Measurements from ENCODE around the gene TELO2. TPM values are rescaled to one million over a fixed set of nuclear protein-coding genes. Genes with fewer than 3 reads are reported as not detected.

Gene TELO2
- total RNA-seq, 3 donors from 2014 or later = 15.2 to 27.5 (median 23.9) TPM

DNA sequence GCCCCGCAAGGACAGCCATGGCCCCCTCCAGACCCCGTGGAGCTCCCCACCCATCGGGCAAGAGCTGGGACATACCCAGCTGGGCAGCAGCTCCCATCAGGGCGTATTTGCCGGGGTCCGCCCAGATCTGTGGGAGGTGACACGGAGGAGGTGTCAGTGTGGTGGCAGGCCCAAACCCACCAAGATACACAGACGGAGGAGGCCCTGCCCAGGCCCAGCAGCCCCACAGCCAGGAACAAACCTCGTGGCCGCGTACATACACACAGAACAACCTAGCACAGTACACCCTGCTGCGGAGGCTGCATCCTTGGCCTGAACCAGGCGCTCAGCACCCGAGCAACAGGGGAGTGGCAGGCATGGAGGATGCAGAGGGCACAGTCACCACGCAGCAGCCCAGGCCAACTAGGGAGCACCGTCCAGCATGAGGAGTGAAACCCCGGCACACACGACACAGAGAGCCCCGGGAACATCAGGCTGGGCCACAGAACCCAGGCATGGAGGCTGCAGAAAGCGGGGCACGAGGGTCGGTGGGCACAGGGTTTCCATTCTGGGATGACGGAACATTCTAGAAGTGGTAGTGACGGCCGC, 43.9 kb upstream of the TELO2 start:
- DNase-seq (ENCODE audit: low spot score in 2 of 2) = no peak
- Histone ChIP-seq H3K9me3 (no peaks in the 10 kb centered on the region), H3K4me3 (no peak overlapping the region), H3K27ac (no peak overlapping the region), H3K36me3 (peaks cover 8% of the 10 kb centered on the region), H3K27me3 (no peaks in the 10 kb centered on the region), H3K4me1 (no peaks in the 10 kb centered on the region)
- intact Hi-C loops (cut with DNase I; ENCODE audit: low total_unique reads) = no loop called here
- TF ChIP-seq POLR2A (IDR thresholded peaks at IDR 0.05) (no peak), POLR2AphosphoS5 (IDR thresholded peaks at IDR 0.05) (no peak)
- TF ChIP-seq, protein P1, sequence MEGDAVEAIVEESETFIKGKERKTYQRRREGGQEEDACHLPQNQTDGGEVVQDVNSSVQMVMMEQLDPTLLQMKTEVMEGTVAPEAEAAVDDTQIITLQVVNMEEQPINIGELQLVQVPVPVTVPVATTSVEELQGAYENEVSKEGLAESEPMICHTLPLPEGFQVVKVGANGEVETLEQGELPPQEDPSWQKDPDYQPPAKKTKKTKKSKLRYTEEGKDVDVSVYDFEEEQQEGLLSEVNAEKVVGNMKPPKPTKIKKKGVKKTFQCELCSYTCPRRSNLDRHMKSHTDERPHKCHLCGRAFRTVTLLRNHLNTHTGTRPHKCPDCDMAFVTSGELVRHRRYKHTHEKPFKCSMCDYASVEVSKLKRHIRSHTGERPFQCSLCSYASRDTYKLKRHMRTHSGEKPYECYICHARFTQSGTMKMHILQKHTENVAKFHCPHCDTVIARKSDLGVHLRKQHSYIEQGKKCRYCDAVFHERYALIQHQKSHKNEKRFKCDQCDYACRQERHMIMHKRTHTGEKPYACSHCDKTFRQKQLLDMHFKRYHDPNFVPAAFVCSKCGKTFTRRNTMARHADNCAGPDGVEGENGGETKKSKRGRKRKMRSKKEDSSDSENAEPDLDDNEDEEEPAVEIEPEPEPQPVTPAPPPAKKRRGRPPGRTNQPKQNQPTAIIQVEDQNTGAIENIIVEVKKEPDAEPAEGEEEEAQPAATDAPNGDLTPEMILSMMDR (IDR thresholded peaks at IDR 0.05) = no peak

DNA sequence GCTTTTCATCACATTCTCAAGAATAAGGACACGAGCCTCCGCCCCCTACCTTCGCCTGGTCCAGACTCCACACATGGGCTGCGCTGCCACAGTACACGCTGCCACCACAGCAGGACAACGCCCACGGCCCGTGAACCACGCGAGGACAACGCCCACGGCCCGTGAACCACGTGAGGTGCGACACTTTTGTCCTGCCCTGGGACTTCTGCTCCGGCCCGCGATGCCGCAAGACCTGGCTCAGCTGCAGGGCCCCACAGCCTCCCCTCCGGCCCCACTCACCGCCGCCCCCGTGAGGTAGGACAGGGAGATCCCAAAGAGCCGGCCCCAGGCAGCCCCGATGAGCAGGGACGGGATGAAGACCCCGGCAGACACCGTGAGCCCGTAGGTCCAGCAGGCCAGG, 42.9 kb upstream of the TELO2 start:
- Histone ChIP-seq H3K4me1 (no peaks in the 10 kb centered on the region), H3K9me3 (no peaks in the 10 kb centered on the region), H3K27me3 (no peaks in the 10 kb centered on the region), H3K36me3 (peaks cover 8% of the 10 kb centered on the region), H3K4me3 (no peak overlapping the region), H3K27ac (no peak overlapping the region)
- DNase-seq (ENCODE audit: low spot score in 2 of 2) = no peak
- TF ChIP-seq POLR2AphosphoS5 (IDR thresholded peaks at IDR 0.05) (no peak), POLR2A (IDR thresholded peaks at IDR 0.05) (no peak)
- TF ChIP-seq, protein P1 (IDR thresholded peaks at IDR 0.05) = no peak
- intact Hi-C loops (cut with DNase I; ENCODE audit: low total_unique reads) = loop anchor here (10.0 kb wide), 1 partner anchor 385 kb away; no protein-coding TSS in a partner anchor

DNA sequence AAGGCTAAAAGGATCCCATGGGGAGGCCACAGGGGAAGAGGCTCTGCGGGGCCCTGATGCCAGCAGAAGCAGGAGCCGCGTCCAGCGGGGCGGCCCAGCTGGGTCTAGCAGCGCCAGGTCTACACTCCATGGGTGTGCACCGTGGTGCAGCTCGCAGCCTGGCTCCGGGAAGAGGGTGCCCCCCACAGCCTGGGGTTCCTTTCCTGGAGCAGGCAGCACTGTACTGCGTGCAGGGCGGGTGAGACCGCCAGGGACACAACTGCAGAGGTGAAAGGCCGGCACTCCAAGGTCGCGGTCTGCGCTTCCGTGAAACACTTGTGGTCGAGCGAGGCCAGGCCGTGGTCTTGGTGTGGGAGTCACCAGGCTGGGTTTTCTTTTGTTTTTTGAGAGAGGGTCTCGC, 42.3 kb upstream of the TELO2 start:
- no peak for DNase-seq (ENCODE audit: low spot score in 2 of 2)
- Histone ChIP-seq H3K4me3 (no peak overlapping the region), H3K9me3 (no peaks in the 10 kb centered on the region), H3K4me1 (no peaks in the 10 kb centered on the region), H3K36me3 (peaks cover 8% of the 10 kb centered on the region), H3K27ac (no peak overlapping the region), H3K27me3 (no peaks in the 10 kb centered on the region)
- TF ChIP-seq, protein P1 (IDR thresholded peaks at IDR 0.05) = no peak
- TF ChIP-seq POLR2AphosphoS5 (IDR thresholded peaks at IDR 0.05) (no peak), POLR2A (IDR thresholded peaks at IDR 0.05) (no peak)
- intact Hi-C loops (cut with DNase I; ENCODE audit: low total_unique reads) = loop anchor here (10.0 kb wide), 1 partner anchor 386 kb away; no protein-coding TSS in a partner anchor

DNA sequence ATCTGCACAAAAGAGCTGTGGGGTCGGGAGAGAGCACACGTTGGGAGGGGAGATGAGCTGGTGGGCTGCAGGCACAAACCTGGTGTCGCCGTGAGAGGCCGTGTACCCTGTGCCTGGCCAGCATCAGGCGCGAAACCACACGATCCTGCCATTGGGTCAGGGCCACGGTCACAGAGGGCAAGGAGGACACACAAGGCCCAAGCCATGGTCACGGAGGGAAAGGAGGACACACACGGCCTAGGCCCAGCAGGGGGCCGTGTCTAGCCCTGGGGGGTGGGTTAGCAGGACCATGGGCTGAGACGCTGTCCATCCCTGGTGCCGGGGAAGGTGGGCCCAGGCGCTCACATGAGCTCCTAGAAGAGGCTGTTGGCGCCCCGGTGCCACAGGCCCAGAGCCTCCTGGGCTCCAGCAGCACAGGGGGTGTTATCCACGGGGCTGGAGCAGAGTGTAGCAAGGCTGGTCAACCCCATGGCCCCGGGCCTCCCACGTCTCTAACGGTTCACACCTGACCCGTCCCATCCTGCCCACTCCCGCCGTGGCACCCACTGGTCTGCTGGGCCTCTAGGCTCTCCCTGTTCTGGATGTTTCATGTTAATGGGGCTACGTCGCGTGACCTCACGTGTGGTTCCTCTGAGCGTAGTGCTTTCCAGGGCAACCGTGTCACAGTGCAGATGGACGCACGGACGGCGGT, 41.3 kb upstream of the TELO2 start:
- intact Hi-C loops (cut with DNase I; ENCODE audit: low total_unique reads) = loop anchor here (10.0 kb wide), 1 partner anchor 387 kb away; no protein-coding TSS in a partner anchor
- H3K4me3 ChIP-seq = no peak overlapping the region
- peaks cover 8% of the 10 kb centered on the region for H3K36me3 ChIP-seq
- DNase-seq (ENCODE audit: low spot score in 2 of 2) = no peak
- no peaks in the 10 kb centered on the region for H3K9me3 ChIP-seq
- TF ChIP-seq, protein P1 (IDR thresholded peaks at IDR 0.05) = no peak
- no peak for TF ChIP-seq POLR2A (IDR thresholded peaks at IDR 0.05)
- no peak for TF ChIP-seq POLR2AphosphoS5 (IDR thresholded peaks at IDR 0.05)
- H3K4me1 ChIP-seq = no peaks in the 10 kb centered on the region
- H3K27me3 ChIP-seq = no peaks in the 10 kb centered on the region
- no peak overlapping the region for H3K27ac ChIP-seq

DNA sequence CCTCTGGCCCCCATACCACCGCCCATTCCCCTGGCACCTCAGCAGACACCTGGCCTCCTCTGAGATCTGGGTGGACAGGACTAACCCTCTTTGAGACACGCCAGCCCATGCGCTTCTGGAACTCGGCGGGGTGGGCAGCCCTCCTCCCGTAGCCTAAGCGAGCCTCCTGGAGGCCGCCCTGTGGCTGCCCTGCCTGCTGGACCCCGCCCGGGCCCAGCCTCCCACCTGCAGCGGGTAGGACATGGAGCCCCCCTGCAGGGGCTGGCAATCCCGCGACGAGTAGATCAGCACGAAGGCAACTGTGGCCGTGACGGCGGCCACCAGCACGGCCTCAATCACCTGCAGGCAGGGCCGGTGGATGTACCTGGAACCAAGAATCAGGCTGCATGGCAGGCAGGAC, 40.6 kb upstream of the TELO2 start:
- DNase-seq (ENCODE audit: low spot score in 2 of 2) = no peak
- Histone ChIP-seq H3K9me3 (no peaks in the 10 kb centered on the region), H3K36me3 (peaks cover 8% of the 10 kb centered on the region), H3K4me3 (no peak overlapping the region), H3K27me3 (no peaks in the 10 kb centered on the region), H3K27ac (no peak overlapping the region), H3K4me1 (no peaks in the 10 kb centered on the region)
- intact Hi-C loops (cut with DNase I; ENCODE audit: low total_unique reads) = loop anchor here (10.0 kb wide), 1 partner anchor 388 kb away; no protein-coding TSS in a partner anchor
- no peak for TF ChIP-seq POLR2AphosphoS5 (IDR thresholded peaks at IDR 0.05)
- TF ChIP-seq, protein P1 (IDR thresholded peaks at IDR 0.05) = no peak
- no peak for TF ChIP-seq POLR2A (IDR thresholded peaks at IDR 0.05)
